ENCODE data around the gene ESPNL.

The ESPNL gene

DNA sequence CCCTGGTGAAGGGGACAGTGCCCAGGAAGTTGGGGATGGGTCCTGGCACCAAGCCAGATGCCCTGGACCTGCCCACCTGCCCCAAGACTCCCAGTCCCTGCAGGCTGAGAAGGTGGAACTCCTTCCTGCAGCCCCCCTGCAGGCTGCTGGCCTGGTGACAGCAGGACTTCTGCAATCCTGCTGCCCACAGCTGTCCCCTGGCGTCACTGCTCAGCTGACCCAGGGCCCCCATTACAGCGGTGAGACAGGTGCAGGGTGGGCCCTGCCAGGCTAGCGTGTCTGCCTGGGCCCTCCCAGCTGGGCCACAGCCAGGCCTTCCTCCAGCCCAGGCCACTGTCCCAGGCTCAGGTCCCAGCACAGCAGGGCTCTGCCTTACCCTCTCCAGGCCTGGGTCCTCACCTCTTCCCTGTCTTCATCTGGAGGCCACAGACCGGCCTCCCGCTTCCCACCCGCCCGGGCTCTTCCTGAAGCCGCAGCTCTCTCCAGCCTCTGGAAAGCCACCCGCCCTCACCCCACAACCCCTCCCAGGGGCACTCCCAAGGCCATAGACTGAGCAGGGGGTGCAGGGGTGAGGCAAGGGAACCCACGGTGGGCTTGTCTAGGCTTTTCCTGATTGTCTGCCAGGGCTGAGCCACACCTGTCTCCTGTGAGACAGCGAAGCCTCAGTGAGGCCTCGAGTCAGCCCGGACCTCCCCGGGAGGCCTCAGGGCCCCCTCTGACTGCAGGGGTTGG lies 49.9 kb downstream of the ESPNL start:
- H3K4me3 ChIP-seq (ENCODE audit: low read depth, low read length), result no peak overlapping the region
- no peak for TF ChIP-seq CTCF (IDR thresholded peaks at IDR 0.05; ENCODE audit: low read depth, low read length)
- no peak for DNase-seq (ENCODE audit: low read depth, low spot score)
- in situ Hi-C loops (cut with HindIII; ENCODE audit: low sequenced_read_pairs), result no loop called here

GRCh38 chr2:238150686-238151085 lies 50.5 kb downstream of the ESPNL start:
- DNase-seq (ENCODE audit: low read depth, low spot score), result no peak
- no peak overlapping the region for H3K4me3 ChIP-seq (ENCODE audit: low read depth, low read length)
- in situ Hi-C loops (cut with HindIII; ENCODE audit: low sequenced_read_pairs), result no loop called here
- TF ChIP-seq CTCF (IDR thresholded peaks at IDR 0.05; ENCODE audit: low read depth, low read length), result no peak

DNA sequence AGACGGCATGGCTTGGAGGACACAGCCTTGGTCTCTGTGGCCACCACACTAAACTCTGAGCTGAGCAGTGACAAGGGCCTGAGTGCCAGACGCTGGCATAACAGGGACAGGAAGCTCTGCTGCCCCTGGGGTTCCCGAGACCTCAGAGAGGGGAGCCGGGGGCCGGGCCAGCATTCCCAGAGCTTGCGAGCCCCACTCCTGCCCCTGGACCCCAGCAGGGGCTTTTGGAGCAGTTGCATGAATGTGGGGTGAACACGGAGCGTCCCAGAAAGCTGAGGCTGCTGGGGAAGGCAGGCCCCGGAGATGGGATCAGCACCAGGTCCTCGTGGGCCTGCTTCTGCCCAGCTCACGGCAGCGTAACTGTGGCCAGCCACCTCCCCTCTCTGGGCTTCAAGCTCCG lies 51.1 kb downstream of the ESPNL start:
- no peak overlapping the region for H3K4me3 ChIP-seq (ENCODE audit: low read depth, low read length)
- no peak for DNase-seq (ENCODE audit: low read depth, low spot score)
- in situ Hi-C loops (cut with HindIII; ENCODE audit: low sequenced_read_pairs), result no loop called here
- TF ChIP-seq CTCF (IDR thresholded peaks at IDR 0.05; ENCODE audit: low read depth, low read length), result no peak

DNA sequence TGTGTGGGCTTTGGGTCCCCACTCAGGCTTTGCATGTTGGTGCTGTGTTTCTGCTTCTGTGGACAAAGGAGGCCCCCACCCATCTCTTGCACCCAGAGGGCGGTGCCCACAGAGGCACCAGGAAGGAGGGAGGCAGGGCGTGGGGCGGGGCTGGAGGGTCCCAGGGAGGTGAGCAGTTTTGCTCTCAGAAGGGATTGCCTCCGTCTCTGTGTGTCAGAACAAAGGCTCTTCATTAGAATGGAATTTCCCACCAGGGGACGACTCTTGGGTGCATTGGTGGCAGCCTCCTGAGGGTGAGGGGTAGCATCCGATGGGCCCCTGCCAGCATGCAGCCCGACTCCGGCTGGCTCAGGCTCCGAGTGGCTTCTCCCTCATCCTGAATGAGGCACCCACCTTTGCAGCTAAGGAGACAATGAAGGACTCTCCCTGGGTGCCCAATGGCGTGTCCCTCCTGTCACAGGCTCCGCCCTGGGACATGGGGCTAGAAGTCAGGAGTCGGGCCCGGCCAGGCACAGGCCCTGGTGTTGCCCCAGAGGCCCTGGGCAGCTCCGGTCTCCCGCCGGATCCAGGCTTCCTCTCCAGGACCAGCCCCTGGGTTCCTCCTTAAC lies 51.6 kb downstream of the ESPNL start:
- no peak for DNase-seq (ENCODE audit: low read depth, low spot score)
- no peak for TF ChIP-seq CTCF (IDR thresholded peaks at IDR 0.05; ENCODE audit: low read depth, low read length)
- no peak overlapping the region for H3K4me3 ChIP-seq (ENCODE audit: low read depth, low read length)
- in situ Hi-C loops (cut with HindIII; ENCODE audit: low sequenced_read_pairs), result no loop called here

DNA sequence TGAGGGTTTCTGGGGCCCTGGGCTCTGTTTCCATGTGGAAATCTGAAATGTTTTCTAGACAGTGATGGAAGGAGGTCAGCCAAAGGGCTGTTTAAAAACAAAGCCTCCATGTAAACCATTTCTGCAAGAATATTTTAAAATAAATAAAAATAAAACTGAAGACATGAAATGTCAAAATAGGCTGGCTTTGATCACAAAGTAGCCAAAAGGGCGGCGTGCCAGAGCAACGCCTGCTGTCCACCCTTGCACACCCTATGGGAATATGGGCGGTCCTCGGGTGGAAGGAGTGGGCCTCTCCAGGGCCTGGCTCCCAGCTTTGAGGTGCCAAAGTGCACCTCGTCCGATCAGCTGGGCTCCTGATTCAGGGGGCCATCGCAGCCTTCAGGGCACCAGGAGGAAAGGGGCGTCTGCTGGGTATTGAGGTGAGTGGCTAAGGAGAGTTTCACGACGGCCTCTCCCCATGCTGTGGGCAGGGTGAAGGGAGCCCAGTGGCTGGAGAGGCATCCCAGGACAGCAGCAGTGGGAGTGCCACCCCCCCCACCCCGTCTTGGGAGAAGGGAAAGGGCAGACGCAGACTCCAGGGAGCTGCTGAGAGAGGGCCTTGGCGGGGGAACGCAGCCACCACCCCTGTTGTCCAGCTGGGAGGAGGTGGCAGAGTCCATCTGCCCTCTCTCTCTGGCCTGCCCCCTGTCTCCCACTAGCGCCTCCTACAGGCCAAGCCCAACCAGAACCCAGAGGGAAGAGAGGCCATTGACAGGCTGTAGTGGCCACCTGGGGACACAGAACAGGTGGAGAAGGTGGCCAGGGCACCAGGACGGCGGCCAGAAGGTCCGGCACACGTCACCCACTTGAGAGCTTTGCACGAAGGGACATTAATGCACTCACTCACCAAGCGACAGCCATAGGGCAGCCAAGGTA lies 52.9 kb downstream of the ESPNL start:
- in situ Hi-C loops (cut with HindIII; ENCODE audit: low sequenced_read_pairs), result no loop called here
- DNase-seq (ENCODE audit: low read depth, low spot score), result no peak
- no peak overlapping the region for H3K4me3 ChIP-seq (ENCODE audit: low read depth, low read length)
- peak; percentile 35 for TF ChIP-seq CTCF (IDR thresholded peaks at IDR 0.05; ENCODE audit: low read depth, low read length)

DNA sequence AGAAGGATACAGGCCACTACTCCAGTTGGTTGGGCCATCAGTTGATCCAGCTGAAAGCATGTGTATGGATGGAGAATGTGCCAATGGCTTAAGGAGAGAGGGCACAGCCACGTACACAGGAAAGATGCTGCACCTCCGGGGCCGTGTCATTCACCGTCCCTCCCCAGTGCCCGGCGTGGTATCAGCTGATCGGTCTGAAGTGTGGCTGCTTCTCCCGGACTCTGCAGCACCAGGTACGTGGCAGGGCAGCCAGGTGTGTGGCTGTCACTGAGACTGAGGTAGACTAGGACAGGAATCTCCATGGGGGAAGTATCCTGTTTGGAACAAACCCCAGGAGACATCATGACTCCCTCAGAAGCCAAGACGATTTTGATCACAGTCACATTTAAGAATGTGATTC lies 54.4 kb downstream of the ESPNL start:
- in situ Hi-C loops (cut with HindIII; ENCODE audit: low sequenced_read_pairs), result no loop called here
- no peak for DNase-seq (ENCODE audit: low read depth, low spot score)
- H3K4me3 ChIP-seq (ENCODE audit: low read depth, low read length), result no peak overlapping the region
- TF ChIP-seq CTCF (IDR thresholded peaks at IDR 0.05; ENCODE audit: low read depth, low read length), result no peak
